GM19351 (cell line): ENCODE data around the gene VIPR2.

ENCODE experiments used
- ATAC-seq: cut with Tn5 transposase; IDR thresholded peaks from one replicate; pipeline ENCODE4 v1.9.1; 2021; ENCODE audit warnings: mild to moderate bottlenecking, moderate library complexity; ENCODE audit not compliant: unreplicated experiment

The VIPR2 gene

GRCh38 chr7:159047536-159047935, 97.1 kb downstream of the VIPR2 start:
- no peak for ATAC-seq

GRCh38 chr7:159046300-159046699, 98.4 kb downstream of the VIPR2 start:
- ATAC-seq = no peak

- no peak for ATAC-seq
Measured at GRCh38 chr7:159045839-159046238, 98.8 kb downstream of the VIPR2 start.

- ATAC-seq = no peak
Measured at GRCh38 chr7:159042581-159043101, 102.0 kb downstream of the VIPR2 start.

GRCh38 chr7:159042103-159042502, 102.6 kb downstream of the VIPR2 start:
- no peak for ATAC-seq

DNA sequence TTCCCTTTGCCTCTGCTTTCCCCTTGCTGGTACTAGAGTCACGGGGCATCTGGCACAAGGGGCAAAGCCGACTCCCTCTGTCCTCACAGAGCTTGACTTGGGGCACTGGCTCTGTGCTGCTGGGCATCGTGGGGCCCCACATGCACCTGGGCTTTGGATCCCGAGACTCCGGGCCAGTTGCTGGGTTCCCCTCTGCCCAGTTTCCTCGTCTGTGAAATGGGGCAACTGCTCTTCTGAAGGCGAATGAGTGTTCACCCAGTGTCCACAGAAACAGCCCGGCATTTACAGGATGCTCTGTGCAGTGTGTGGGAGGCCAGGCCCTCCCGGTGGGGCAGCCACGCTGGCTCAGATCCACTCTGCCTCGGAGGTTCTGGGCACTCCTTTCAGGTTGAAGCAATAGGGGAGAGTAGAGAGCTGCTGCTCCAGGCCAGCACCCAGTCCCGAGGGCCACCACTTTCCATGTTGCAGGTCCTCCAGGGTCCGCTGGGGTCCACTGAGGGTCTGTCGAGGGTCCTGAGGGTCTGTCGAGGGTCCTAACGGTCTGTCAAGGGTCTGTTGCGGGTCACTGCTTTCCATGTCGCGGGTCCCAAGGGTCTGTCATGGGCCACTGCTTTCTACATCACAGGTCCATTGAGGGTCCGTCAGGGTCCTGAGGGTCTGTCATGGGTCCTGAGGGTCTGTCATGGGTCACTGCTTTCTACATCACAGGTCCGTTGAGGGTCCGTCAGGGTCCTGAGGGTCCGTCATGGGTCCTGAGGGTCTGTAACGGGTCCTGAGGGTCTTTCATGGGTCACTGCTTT, 103.6 kb downstream of the VIPR2 start:
- no peak for ATAC-seq

DNA sequence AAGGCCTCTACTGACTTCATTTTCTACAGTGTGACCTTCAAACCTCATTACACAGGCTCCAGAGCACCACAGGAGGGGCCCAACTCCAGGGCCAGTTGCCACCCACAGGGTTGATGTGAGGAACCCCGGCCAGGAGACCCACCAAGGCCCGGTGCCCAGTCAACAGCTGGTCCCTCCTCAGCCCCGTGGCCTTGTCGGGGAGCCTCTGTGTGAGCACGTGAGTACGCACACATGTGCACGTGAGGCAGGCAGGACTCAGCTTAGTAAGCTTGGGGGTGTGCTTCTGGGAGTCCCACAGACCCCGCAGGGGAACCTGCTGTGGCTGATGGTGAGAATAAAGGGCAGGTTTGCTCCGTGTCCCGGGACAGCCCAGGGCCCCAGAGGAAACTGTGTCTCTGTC, 104.5 kb downstream of the VIPR2 start:
- ATAC-seq = no peak

DNA sequence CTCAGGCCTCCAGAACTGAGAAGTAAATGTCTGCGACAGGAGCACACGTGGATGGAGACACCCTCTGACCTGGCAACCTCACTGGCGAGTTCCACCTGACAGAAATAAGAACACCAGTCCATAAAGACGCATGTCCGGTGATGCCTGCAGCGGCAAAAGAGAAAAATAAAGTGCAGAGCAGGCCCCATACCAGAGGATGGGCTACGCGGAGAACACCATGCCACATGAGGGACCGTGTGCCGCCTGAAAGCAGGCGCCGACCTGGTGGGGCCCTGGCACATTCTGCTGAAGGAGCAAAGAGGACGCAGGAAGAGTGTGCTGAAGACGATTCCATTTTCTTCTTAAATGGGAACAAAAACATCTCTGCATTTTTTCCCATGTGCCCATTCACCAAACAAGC, 105.0 kb downstream of the VIPR2 start:
- no peak for ATAC-seq

GRCh38 chr7:159038066-159038465, 106.6 kb downstream of the VIPR2 start:
- ATAC-seq = no peak

- no peak for ATAC-seq
Measured at GRCh38 chr7:159036916-159037605, 107.6 kb downstream of the VIPR2 start.

DNA sequence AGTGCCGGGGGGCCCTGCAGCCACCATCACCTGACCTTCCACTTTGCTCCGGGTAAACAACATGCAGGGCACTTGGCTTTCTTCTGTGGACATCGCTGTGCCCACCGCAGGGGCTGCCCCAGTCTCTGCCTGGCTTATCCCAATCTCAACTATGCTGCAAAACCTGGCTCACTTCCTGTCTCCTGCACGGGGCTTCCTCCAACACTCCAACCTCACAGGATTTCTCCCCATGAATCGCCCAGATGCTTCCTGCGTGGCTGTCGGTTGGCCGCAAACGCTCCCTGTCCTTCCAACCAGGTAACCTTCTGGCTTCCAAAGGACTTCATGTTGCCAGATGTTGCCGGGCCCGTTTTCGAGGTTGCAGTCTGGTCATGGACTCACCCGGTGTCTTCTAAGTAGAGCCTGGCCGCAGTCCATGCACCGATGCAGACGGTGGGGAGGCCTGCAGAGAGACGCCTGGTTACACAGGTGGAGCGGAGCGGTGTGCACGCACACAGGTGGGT, 109.0 kb downstream of the VIPR2 start:
- no peak for ATAC-seq

GRCh38 chr7:159034988-159035387, 109.7 kb downstream of the VIPR2 start:
- no peak for ATAC-seq

GRCh38 chr7:159034394-159034793, 110.3 kb downstream of the VIPR2 start:
- no peak for ATAC-seq

GRCh38 chr7:159033956-159034355, 110.7 kb downstream of the VIPR2 start:
- ATAC-seq = no peak

DNA sequence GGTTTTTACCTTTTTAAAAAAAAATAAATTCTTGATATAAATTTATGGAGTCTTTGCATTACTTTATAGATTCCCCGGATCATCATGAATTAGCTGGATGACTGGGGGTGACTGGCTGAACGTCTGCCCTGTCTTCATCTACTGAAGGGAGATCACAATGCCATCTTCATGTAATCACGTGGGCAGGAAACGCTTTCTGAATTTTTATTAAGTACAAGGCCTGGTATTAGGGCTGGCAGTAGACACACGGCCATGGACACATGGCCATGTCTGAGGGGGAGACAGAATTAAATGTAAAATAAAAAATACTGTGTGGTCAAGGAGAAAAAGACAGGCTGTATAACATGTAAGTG, 111.2 kb downstream of the VIPR2 start:
- ATAC-seq = no peak

DNA sequence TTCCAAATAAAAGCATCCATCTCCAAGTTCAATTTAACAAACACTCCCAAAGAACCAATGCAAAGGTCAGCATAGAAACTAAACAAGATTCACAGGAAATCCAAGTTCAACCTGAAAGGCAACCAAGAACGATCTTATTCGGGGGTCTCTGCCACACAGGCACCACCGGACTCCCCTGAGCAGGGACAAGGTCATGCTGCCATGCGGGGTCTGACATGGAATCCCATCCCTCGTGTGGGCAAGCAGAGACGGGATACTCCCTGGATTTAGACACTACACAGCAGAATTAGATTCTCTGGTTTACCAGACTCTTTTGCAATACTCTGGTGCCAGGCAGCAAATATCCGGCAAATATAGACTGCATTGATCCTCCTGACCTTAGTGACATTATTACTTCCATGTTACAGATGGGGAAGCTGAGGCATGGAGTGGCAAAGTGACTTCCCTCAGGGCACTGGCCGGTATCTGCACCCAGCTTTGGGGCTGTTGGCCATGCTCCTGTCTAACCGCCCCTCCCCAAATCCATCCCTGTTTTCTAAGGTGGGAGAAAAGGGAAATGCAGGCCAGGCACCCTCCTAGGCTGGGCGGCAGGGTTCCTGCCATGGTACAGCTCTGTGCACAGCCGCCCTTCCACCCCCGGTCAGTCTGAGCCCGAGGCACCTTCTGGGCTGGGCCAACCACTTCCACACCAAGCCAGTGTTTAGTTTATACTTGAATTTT, 111.8 kb downstream of the VIPR2 start:
- ATAC-seq = no peak

- no peak for ATAC-seq
Measured at GRCh38 chr7:159032322-159032721, 112.3 kb downstream of the VIPR2 start.

GRCh38 chr7:159031750-159032149, 112.9 kb downstream of the VIPR2 start:
- no peak for ATAC-seq

- ATAC-seq = no peak
Measured at GRCh38 chr7:159031135-159031701, 113.4 kb downstream of the VIPR2 start.

GRCh38 chr7:159030490-159031134, 114.1 kb downstream of the VIPR2 start:
- no peak for ATAC-seq
